Fibroblast of pulmonary artery (primary cell): ENCODE results near the gene TMEM39A.

ENCODE experiments used
- DNase-seq: peaks from one replicate; pipeline ENCODE4 v3.0.0-alpha.2; 2010; ENCODE audit warnings: low read depth
- H3K4me3 ChIP-seq: replicated peaks from 2 replicates; pipeline ENCODE4 v1.5.1; 2011; ENCODE audit warnings: low read depth, mild to moderate bottlenecking, control low read depth, low read length, moderate library complexity
- TF ChIP-seq, protein P1 (sequence below): IDR thresholded peaks from 2 replicates; pipeline ENCODE4 v1.5.1; 2011; ENCODE audit warnings: mild to moderate bottlenecking, control low read depth, low read length, inconsistent platforms; ENCODE audit errors: missing control alignments

Gene TMEM39A

DNA sequence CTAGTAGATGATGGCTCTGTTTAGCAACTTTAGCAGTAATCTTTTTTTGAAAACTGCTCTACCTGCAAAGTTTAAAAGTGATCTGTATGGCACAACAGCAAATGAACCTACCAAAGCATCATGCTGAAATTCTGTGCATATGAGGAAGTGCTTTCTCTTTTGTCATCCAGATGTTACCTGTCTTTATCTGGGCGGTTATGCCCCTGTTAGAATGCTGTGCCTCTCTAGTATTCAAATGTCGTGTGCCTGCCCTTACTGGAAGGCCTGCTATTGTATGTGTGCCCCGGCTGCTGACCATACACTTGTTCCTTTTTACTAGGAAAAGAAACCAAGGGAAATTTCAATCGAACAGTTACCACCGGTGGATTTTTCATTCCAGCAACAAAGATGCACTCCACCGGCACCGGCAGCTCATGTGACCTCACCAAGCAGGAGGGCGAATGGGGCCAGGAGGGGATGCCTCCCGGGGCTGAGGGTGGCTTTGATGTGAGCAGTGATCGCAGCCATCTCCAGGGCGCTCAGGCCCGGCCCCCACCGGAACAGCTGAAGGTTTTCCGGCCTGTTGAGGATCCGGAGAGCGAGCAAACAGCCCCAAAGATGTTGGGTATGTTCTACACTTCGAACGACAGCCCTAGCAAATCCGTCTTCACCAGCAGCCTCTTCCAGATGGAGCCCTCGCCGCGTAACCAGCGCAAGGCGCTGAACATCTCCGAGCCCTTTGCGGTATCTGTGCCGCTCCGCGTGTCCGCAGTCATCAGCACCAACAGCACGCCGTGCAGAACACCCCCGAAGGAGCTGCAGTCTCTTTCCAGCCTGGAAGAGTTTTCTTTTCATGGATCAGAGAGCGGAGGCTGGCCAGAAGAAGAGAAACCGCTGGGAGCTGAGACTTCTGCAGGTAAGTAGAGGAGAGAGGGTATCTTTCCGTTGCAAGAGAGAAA lies 61.6 kb downstream of the TMEM39A start:
- TF ChIP-seq, protein P1, sequence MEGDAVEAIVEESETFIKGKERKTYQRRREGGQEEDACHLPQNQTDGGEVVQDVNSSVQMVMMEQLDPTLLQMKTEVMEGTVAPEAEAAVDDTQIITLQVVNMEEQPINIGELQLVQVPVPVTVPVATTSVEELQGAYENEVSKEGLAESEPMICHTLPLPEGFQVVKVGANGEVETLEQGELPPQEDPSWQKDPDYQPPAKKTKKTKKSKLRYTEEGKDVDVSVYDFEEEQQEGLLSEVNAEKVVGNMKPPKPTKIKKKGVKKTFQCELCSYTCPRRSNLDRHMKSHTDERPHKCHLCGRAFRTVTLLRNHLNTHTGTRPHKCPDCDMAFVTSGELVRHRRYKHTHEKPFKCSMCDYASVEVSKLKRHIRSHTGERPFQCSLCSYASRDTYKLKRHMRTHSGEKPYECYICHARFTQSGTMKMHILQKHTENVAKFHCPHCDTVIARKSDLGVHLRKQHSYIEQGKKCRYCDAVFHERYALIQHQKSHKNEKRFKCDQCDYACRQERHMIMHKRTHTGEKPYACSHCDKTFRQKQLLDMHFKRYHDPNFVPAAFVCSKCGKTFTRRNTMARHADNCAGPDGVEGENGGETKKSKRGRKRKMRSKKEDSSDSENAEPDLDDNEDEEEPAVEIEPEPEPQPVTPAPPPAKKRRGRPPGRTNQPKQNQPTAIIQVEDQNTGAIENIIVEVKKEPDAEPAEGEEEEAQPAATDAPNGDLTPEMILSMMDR = no peak
- no peak overlapping the region for H3K4me3 ChIP-seq
- no peak for DNase-seq

DNA sequence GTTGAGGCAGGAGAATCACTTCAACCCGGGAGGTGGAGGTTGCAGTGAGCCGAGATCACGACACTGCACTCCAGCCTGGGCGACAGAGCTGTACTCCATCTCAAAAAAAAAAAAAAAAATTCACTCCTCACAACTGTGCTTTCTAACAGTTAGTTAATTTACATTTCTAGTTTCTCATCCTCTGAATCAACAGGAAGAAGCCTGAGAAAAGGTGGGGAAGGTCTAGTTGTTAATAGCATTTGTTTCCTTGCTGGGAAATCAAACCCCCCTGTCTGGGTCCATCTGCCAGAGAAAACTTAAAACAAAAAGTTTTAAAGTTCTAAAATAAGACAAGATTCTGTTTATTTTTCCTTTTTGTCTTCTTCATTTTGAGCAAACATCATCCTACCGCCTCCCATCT lies 62.3 kb downstream of the TMEM39A start:
- DNase-seq = no peak
- no peak overlapping the region for H3K4me3 ChIP-seq
- TF ChIP-seq, protein P1 = no peak

DNA sequence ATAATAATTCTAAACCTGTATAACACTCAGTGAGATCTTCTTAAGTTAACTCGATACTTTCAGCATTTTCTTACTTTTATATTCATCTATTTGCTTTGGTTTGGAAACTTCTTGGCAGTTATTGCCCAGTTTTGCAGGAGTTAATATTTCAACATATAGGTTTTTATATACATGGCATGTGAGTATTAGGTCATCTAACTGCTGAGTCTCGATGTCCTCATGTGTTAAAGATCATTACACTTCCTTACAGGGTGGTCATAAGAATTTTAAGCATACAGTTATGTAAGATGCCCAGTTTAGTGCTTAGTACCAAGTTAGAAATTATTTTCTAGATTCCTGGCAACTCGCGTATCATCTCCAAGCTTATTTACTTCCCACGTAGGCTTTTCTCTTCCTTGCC lies 62.9 kb downstream of the TMEM39A start:
- no peak overlapping the region for H3K4me3 ChIP-seq
- TF ChIP-seq, protein P1 = no peak
- no peak for DNase-seq

DNA sequence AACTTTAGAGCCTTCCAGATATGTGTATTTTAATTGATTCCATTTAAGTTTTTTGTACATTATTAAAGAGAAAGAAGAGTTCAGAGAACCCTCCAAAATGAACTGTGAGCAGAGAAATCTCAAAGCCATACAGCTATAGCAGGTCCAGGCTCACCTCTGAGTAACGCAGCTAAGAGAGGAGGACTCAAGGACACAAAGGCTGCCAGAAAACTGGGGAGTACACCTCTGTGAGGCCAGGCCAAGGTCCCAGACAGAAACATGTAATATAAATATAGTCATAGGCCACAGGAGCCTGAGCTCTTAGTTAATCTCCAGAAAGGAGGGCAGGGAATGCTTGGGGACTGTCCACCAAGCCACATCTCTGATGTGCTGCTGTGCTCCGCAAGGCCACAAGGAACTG lies 66.5 kb downstream of the TMEM39A start:
- DNase-seq = no peak
- H3K4me3 ChIP-seq = no peak overlapping the region
- TF ChIP-seq, protein P1 = no peak

DNA sequence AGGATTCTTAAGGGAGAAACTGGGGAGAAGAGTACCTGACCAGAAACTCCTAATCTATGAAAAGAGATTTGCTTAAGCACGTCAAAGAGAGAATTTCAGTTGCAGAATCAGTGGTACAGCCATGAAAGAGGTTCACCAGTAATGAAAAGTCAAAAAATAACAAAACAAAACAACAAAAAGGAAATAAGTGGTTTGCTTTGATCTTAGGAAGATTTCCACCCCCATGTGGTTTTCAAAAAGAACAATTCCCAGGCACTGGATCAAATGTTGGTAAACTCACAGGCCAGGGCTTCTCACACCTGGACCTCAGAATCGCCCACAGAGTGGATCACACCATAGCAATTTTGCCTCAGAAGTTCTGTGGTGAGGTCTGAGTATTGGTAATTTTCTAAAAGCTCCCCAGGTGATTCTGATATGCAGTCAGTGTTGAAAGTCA lies 67.5 kb downstream of the TMEM39A start:
- TF ChIP-seq, protein P1 = no peak
- no peak overlapping the region for H3K4me3 ChIP-seq
- DNase-seq = no peak

DNA sequence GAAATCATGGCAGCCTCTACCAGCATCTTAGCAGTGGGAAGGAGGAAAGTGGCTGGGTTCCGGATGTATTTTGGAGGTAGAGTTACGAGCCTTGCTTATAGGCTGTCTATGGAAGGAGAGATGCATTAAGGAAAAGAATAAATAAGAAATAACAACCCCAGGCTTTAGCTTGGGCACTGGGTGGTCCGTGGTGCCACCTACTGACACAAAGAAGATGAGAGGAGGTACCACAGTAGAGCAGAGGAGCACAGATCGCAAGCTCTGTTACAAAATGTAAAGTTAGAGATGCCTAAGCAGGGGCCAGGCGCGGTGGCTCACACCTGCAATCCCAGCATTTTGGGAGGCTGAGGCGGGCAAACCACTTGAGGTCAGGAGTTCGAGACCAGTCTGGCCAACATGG lies 74.8 kb downstream of the TMEM39A start:
- TF ChIP-seq, protein P1 = peak; percentile 18
- H3K4me3 ChIP-seq = no peak overlapping the region
- peak; percentile 9 for DNase-seq

DNA sequence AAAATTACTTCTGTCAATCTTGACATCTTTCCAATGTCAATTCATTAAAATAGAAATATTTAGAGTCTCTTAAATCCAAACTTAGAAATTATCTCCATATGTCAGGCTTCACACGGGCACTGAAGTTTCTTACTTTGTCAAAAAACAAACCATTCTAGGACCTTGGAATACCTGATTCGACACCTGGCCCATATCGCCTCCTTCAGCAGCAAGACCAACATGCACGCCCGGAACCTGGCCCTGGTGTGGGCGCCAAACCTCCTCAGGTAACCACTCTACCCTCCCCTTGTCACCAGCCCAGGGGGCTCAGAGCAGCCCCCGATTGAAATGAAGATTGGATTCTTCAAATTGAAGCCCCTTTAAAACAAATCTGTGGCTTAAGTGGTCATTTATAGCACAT lies 81.3 kb downstream of the TMEM39A start:
- H3K4me3 ChIP-seq = no peak overlapping the region
- TF ChIP-seq, protein P1 = no peak
- no peak for DNase-seq
